ENCODE measurements around the gene SEC14L1.

The SEC14L1 gene

GRCh38 chr17:77214328-77214727, 73.6 kb downstream of the SEC14L1 start:
- Histone ChIP-seq H3K4me3 (ENCODE audit: low read length) (no peak overlapping the region), H3K27ac (ENCODE audit: low read length) (no peak overlapping the region), H3K36me3 (ENCODE audit: insufficient read depth, low read depth, low read length) (peaks cover 70% of the 10 kb centered on the region), H3K27me3 (ENCODE audit: insufficient read depth, low read length) (no peaks in the 10 kb centered on the region), H3K9ac (ENCODE audit: low read depth, low read length) (no peak overlapping the region), H3K4me1 (ENCODE audit: insufficient read depth, low read length) (no peaks in the 10 kb centered on the region), H3K9me3 (ENCODE audit: insufficient read depth, low read depth, low read length) (no peaks in the 10 kb centered on the region)

- no peak overlapping the region for H3K27ac ChIP-seq (ENCODE audit: low read length)
- H3K4me1 ChIP-seq (ENCODE audit: insufficient read depth, low read length), result no peaks in the 10 kb centered on the region
- H3K9ac ChIP-seq (ENCODE audit: low read depth, low read length), result no peak overlapping the region
- H3K36me3 ChIP-seq (ENCODE audit: insufficient read depth, low read depth, low read length), result peaks cover 66% of the 10 kb centered on the region
- no peaks in the 10 kb centered on the region for H3K27me3 ChIP-seq (ENCODE audit: insufficient read depth, low read length)
- H3K4me3 ChIP-seq (ENCODE audit: low read length), result no peak overlapping the region
- no peaks in the 10 kb centered on the region for H3K9me3 ChIP-seq (ENCODE audit: insufficient read depth, low read depth, low read length)
Measured at GRCh38 chr17:77214743-77215142, 74.0 kb downstream of the SEC14L1 start.

GRCh38 chr17:77215281-77215680, 74.5 kb downstream of the SEC14L1 start:
- Histone ChIP-seq H3K9ac (ENCODE audit: low read depth, low read length) (no peak overlapping the region), H3K27me3 (ENCODE audit: insufficient read depth, low read length) (no peaks in the 10 kb centered on the region), H3K4me1 (ENCODE audit: insufficient read depth, low read length) (no peaks in the 10 kb centered on the region), H3K36me3 (ENCODE audit: insufficient read depth, low read depth, low read length) (peaks cover 61% of the 10 kb centered on the region), H3K4me3 (ENCODE audit: low read length) (no peak overlapping the region), H3K27ac (ENCODE audit: low read length) (no peak overlapping the region), H3K9me3 (ENCODE audit: insufficient read depth, low read depth, low read length) (no peaks in the 10 kb centered on the region)

GRCh38 chr17:77216486-77216885, 75.7 kb downstream of the SEC14L1 start:
- H3K36me3 ChIP-seq (ENCODE audit: insufficient read depth, low read depth, low read length), result peaks cover 50% of the 10 kb centered on the region
- H3K9me3 ChIP-seq (ENCODE audit: insufficient read depth, low read depth, low read length), result no peaks in the 10 kb centered on the region
- no peaks in the 10 kb centered on the region for H3K27me3 ChIP-seq (ENCODE audit: insufficient read depth, low read length)
- H3K4me1 ChIP-seq (ENCODE audit: insufficient read depth, low read length), result no peaks in the 10 kb centered on the region
- H3K27ac ChIP-seq (ENCODE audit: low read length), result no peak overlapping the region
- no peak overlapping the region for H3K9ac ChIP-seq (ENCODE audit: low read depth, low read length)
- H3K4me3 ChIP-seq (ENCODE audit: low read length), result no peak overlapping the region

- Histone ChIP-seq H3K36me3 (ENCODE audit: insufficient read depth, low read depth, low read length) (peaks cover 44% of the 10 kb centered on the region), H3K4me3 (ENCODE audit: low read length) (no peak overlapping the region), H3K4me1 (ENCODE audit: insufficient read depth, low read length) (no peaks in the 10 kb centered on the region), H3K9me3 (ENCODE audit: insufficient read depth, low read depth, low read length) (no peaks in the 10 kb centered on the region), H3K27ac (ENCODE audit: low read length) (no peak overlapping the region), H3K9ac (ENCODE audit: low read depth, low read length) (no peak overlapping the region), H3K27me3 (ENCODE audit: insufficient read depth, low read length) (no peaks in the 10 kb centered on the region)
Measured at GRCh38 chr17:77217123-77217522, 76.4 kb downstream of the SEC14L1 start.

GRCh38 chr17:77217566-77217965, 76.8 kb downstream of the SEC14L1 start:
- Histone ChIP-seq H3K27ac (ENCODE audit: low read length) (no peak overlapping the region), H3K36me3 (ENCODE audit: insufficient read depth, low read depth, low read length) (peaks cover 40% of the 10 kb centered on the region), H3K4me1 (ENCODE audit: insufficient read depth, low read length) (no peaks in the 10 kb centered on the region)

GRCh38 chr17:77218902-77219301, 78.1 kb downstream of the SEC14L1 start:
- H3K4me3 ChIP-seq (ENCODE audit: low read length), result no peak overlapping the region
- no peaks in the 10 kb centered on the region for H3K9me3 ChIP-seq (ENCODE audit: insufficient read depth, low read depth, low read length)
- no peaks in the 10 kb centered on the region for H3K4me1 ChIP-seq (ENCODE audit: insufficient read depth, low read length)
- no peak overlapping the region for H3K27ac ChIP-seq (ENCODE audit: low read length)
- no peaks in the 10 kb centered on the region for H3K27me3 ChIP-seq (ENCODE audit: insufficient read depth, low read length)
- no peak overlapping the region for H3K9ac ChIP-seq (ENCODE audit: low read depth, low read length)
- peaks cover 26% of the 10 kb centered on the region for H3K36me3 ChIP-seq (ENCODE audit: insufficient read depth, low read depth, low read length)

More at GRCh38 chr17:77217566-77217965, 76.8 kb downstream of the SEC14L1 start:
- no peaks in the 10 kb centered on the region for H3K27me3 ChIP-seq (ENCODE audit: insufficient read depth, low read length)
- H3K9me3 ChIP-seq (ENCODE audit: insufficient read depth, low read depth, low read length), result no peaks in the 10 kb centered on the region
- H3K4me3 ChIP-seq (ENCODE audit: low read length), result no peak overlapping the region
- no peak overlapping the region for H3K9ac ChIP-seq (ENCODE audit: low read depth, low read length)

GRCh38 chr17:77222356-77222755, 81.6 kb downstream of the SEC14L1 start:
- H3K27me3 ChIP-seq (ENCODE audit: insufficient read depth, low read length), result no peaks in the 10 kb centered on the region
- H3K4me1 ChIP-seq (ENCODE audit: insufficient read depth, low read length), result no peaks in the 10 kb centered on the region
- H3K4me3 ChIP-seq (ENCODE audit: low read length), result no peak overlapping the region
- H3K9ac ChIP-seq (ENCODE audit: low read depth, low read length), result no peak overlapping the region
- peaks cover 7% of the 10 kb centered on the region; the same call in 1 of the 2 replicates for H3K36me3 ChIP-seq (ENCODE audit: insufficient read depth, low read depth, low read length)
- H3K27ac ChIP-seq (ENCODE audit: low read length), result no peak overlapping the region
- H3K9me3 ChIP-seq (ENCODE audit: insufficient read depth, low read depth, low read length), result no peaks in the 10 kb centered on the region

GRCh38 chr17:77223642-77224420, 83.1 kb downstream of the SEC14L1 start:
- no peak overlapping the region for H3K9ac ChIP-seq (ENCODE audit: low read depth, low read length)
- no peaks in the 10 kb centered on the region for H3K4me1 ChIP-seq (ENCODE audit: insufficient read depth, low read length)
- no peak overlapping the region for H3K27ac ChIP-seq (ENCODE audit: low read length)
- no peaks in the 10 kb centered on the region for H3K9me3 ChIP-seq (ENCODE audit: insufficient read depth, low read depth, low read length)
- H3K36me3 ChIP-seq (ENCODE audit: insufficient read depth, low read depth, low read length), result no peaks in the 10 kb centered on the region
- H3K4me3 ChIP-seq (ENCODE audit: low read length), result no peak overlapping the region
- H3K27me3 ChIP-seq (ENCODE audit: insufficient read depth, low read length), result no peaks in the 10 kb centered on the region

GRCh38 chr17:77225265-77225664, 84.5 kb downstream of the SEC14L1 start:
- Histone ChIP-seq H3K4me1 (ENCODE audit: insufficient read depth, low read length) (no peaks in the 10 kb centered on the region), H3K4me3 (ENCODE audit: low read length) (no peak overlapping the region), H3K9ac (ENCODE audit: low read depth, low read length) (no peak overlapping the region), H3K9me3 (ENCODE audit: insufficient read depth, low read depth, low read length) (no peaks in the 10 kb centered on the region), H3K36me3 (ENCODE audit: insufficient read depth, low read depth, low read length) (no peaks in the 10 kb centered on the region), H3K27ac (ENCODE audit: low read length) (no peak overlapping the region), H3K27me3 (ENCODE audit: insufficient read depth, low read length) (no peaks in the 10 kb centered on the region)

- Histone ChIP-seq H3K4me1 (ENCODE audit: insufficient read depth, low read length) (no peaks in the 10 kb centered on the region), H3K9ac (ENCODE audit: low read depth, low read length) (no peak overlapping the region), H3K27ac (ENCODE audit: low read length) (no peak overlapping the region), H3K9me3 (ENCODE audit: insufficient read depth, low read depth, low read length) (no peaks in the 10 kb centered on the region), H3K36me3 (ENCODE audit: insufficient read depth, low read depth, low read length) (no peaks in the 10 kb centered on the region), H3K4me3 (ENCODE audit: low read length) (no peak overlapping the region), H3K27me3 (ENCODE audit: insufficient read depth, low read length) (no peaks in the 10 kb centered on the region)
Measured at GRCh38 chr17:77227461-77228240, 86.9 kb downstream of the SEC14L1 start.

GRCh38 chr17:77228241-77228752, 87.5 kb downstream of the SEC14L1 start:
- no peak overlapping the region for H3K4me3 ChIP-seq (ENCODE audit: low read length)
- no peak overlapping the region for H3K27ac ChIP-seq (ENCODE audit: low read length)
- no peaks in the 10 kb centered on the region for H3K9me3 ChIP-seq (ENCODE audit: insufficient read depth, low read depth, low read length)
- H3K27me3 ChIP-seq (ENCODE audit: insufficient read depth, low read length), result no peaks in the 10 kb centered on the region
- H3K9ac ChIP-seq (ENCODE audit: low read depth, low read length), result no peak overlapping the region
- no peaks in the 10 kb centered on the region for H3K4me1 ChIP-seq (ENCODE audit: insufficient read depth, low read length)
- no peaks in the 10 kb centered on the region for H3K36me3 ChIP-seq (ENCODE audit: insufficient read depth, low read depth, low read length)
